ENCODE data around the gene ERC1. TPM values are rescaled to one million over a fixed set of nuclear protein-coding genes. Genes with fewer than 3 reads are reported as not detected.
A peak's percentile ranks its signal among the peaks of the same experiment; 100 is the strongest.

Gene ERC1
- total RNA-seq, 1 experiment from 2014 or later = 12.3 TPM

- BruUV-seq (replicated peaks) = no TSS peak
- TF ChIP-seq EZH2phosphoT487 (IDR thresholded peaks at IDR 0.05; ENCODE audit: borderline replicate concordance, low read length) = no peak
- TF ChIP-seq EZH2 (IDR thresholded peaks at IDR 0.05; ENCODE audit: low read length, unreplicated experiment) = no peak
- TF ChIP-seq, protein P1, sequence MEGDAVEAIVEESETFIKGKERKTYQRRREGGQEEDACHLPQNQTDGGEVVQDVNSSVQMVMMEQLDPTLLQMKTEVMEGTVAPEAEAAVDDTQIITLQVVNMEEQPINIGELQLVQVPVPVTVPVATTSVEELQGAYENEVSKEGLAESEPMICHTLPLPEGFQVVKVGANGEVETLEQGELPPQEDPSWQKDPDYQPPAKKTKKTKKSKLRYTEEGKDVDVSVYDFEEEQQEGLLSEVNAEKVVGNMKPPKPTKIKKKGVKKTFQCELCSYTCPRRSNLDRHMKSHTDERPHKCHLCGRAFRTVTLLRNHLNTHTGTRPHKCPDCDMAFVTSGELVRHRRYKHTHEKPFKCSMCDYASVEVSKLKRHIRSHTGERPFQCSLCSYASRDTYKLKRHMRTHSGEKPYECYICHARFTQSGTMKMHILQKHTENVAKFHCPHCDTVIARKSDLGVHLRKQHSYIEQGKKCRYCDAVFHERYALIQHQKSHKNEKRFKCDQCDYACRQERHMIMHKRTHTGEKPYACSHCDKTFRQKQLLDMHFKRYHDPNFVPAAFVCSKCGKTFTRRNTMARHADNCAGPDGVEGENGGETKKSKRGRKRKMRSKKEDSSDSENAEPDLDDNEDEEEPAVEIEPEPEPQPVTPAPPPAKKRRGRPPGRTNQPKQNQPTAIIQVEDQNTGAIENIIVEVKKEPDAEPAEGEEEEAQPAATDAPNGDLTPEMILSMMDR (conservative IDR thresholded peaks at IDR 0.05; ENCODE audit: low read depth, low read length) = peak; percentile 66
- H3K27ac ChIP-seq (ENCODE audit: low read length) = no peak overlapping the region
- DNase-seq (peak; percentile 68), ATAC-seq (no peak)
- no peak overlapping the region for H3K4me3 ChIP-seq (ENCODE audit: low read length)
- CTCF ChIA-PET = interaction anchor here (0.6 to 1.2 kb wide), 5 partner anchors 118 to 427 kb away, joined by 3 to 5 read pairs (median 3); no protein-coding TSS in a partner anchor
- H4K20me1 ChIP-seq (ENCODE audit: low read length) = no peaks in the 10 kb centered on the region
- H3K27me3 ChIP-seq (ENCODE audit: low read length) = no peaks in the 10 kb centered on the region
- H3K9ac ChIP-seq (ENCODE audit: low read length) = no peak overlapping the region
- 0 out of 2 replicates have a peak overlapping the region, but pooled peaks have one; percentile 18 for H2AFZ ChIP-seq (ENCODE audit: low read length)
- no peaks in the 10 kb centered on the region for H3F3A ChIP-seq (ENCODE audit: low read length, unreplicated experiment)
- H3K4me1 ChIP-seq (ENCODE audit: insufficient read depth, low read length) = peaks cover 19% of the 10 kb centered on the region
- POLR2A ChIA-PET (ENCODE audit: unreplicated experiment) = interaction anchor here (0.7 kb wide), 2 partner anchors 57 to 195 kb away, joined by 4 to 7 read pairs; no protein-coding TSS in a partner anchor
- H3K9me2 ChIP-seq (replicated peaks; ENCODE audit: low read length) = no peaks in the 10 kb centered on the region
- no peaks in the 10 kb centered on the region for H3K36me3 ChIP-seq (ENCODE audit: low read depth, low read length)
- peak overlapping the region; percentile 22; the same call in 1 of the 2 replicates for H3K4me2 ChIP-seq (ENCODE audit: low read length)
- H3K9me3 ChIP-seq (ENCODE audit: low read length) = no peaks in the 10 kb centered on the region
- H3K79me2 ChIP-seq (ENCODE audit: low read length) = no peaks in the 10 kb centered on the region
- intact Hi-C loops (cut with micrococcal nuclease) = loop anchor here (1.0 to 10.0 kb wide), 5 partner anchors 70 to 427 kb away; no protein-coding TSS in a partner anchor
These were observed 554.1 kb downstream of the ERC1 start for GRCh38 chr12:1544996-1545700.

Other genes with a start within 250 kb of the ERC1 start
- 44.5 and 69.3 TPM in 2 replicates for gene WNK1, start 238.6 kb upstream of the ERC1 start, total RNA-seq (2014; rRNA removed)
- 17.4 and 19.3 TPM in 2 replicates for gene RAD52, start 41.5 kb upstream of the ERC1 start, total RNA-seq (2014; rRNA removed)